Keratinocyte (primary cell): ENCODE measurements around the gene PLS3. TPM values are rescaled to one million over a fixed set of nuclear protein-coding genes. Genes with fewer than 3 reads are reported as not detected.

Experiments used
- DNase-seq: peaks from one replicate; pipeline ENCODE4 v3.0.0-alpha.2; 2011; ENCODE audit warnings: low read depth, missing footprints, low spot score
- FAIRE-seq: peaks from 2 replicates; lab custom pipeline; 2011; peaks lifted over from hg19 to GRCh38; lab: Jason Lieb, UNC
- H2AFZ ChIP-seq: 2 replicates; pipeline ENCODE4 v1.6.0; 2012; ENCODE audit warnings: low read length, control low read depth, inconsistent platforms; ENCODE audit not compliant: control insufficient read depth
- H3K27ac ChIP-seq: 2 replicates; pipeline ENCODE4 v1.5.1; 2011; ENCODE audit warnings: low read length; ENCODE audit not compliant: control insufficient read depth, insufficient read depth
- H3K27me3 ChIP-seq: 3 replicates; pipeline ENCODE4 v1.6.0; 2011; ENCODE audit warnings: low read length; ENCODE audit not compliant: control insufficient read depth, insufficient read depth; ENCODE audit errors: extremely low read depth
- H3K36me3 ChIP-seq, 2 experiments: 2 replicates in 1 of 2; 3 replicates in 1 of 2; pipeline ENCODE4 v1.5.1; 2011; ENCODE audit warnings: low read length in 2 of 2, mild to moderate bottlenecking in 1 of 2; ENCODE audit not compliant: control insufficient read depth in 2 of 2, insufficient read depth in 2 of 2; ENCODE audit errors: extremely low read depth in 1 of 2
- H3K4me1 ChIP-seq: 3 replicates; pipeline ENCODE4 v1.5.1; 2011; ENCODE audit warnings: low read length; ENCODE audit not compliant: control insufficient read depth, insufficient read depth; ENCODE audit errors: extremely low read depth
- H3K4me2 ChIP-seq: 3 replicates; pipeline ENCODE4 v1.6.0; 2011; ENCODE audit warnings: low read depth, low read length; ENCODE audit not compliant: control insufficient read depth, insufficient read depth; ENCODE audit errors: extremely low read depth
- H3K4me3 ChIP-seq, 3 experiments: fragments of 200-600 bp in 1 of 3; sonication (generic) in 1 of 3; 2 replicates in 2 of 3; 3 replicates in 1 of 3; pipeline ENCODE4 v1.5.1; 2011 to 2016; ENCODE audit warnings: low read length in 3 of 3, mild to moderate bottlenecking in 3 of 3, control low read depth in 2 of 3, inconsistent platforms in 1 of 3, low read depth in 1 of 3, mixed read lengths in 1 of 3, mixed run types in 1 of 3, moderate library complexity in 1 of 3; ENCODE audit not compliant: control insufficient read depth in 2 of 3, insufficient read depth in 2 of 3; ENCODE audit errors: extremely low read depth in 1 of 3
- H3K79me2 ChIP-seq: 2 replicates; pipeline ENCODE4 v1.6.0; 2012; ENCODE audit warnings: low read length; ENCODE audit not compliant: control insufficient read depth, insufficient read depth
- H3K9ac ChIP-seq: 3 replicates; pipeline ENCODE4 v1.6.0; 2011; ENCODE audit warnings: low read length; ENCODE audit not compliant: control insufficient read depth, insufficient read depth; ENCODE audit errors: extremely low read depth
- H3K9me1 ChIP-seq: 3 replicates; pipeline ENCODE4 v1.6.0; 2011; ENCODE audit warnings: low read length; ENCODE audit not compliant: control insufficient read depth, insufficient read depth; ENCODE audit errors: extremely low read depth
- H3K9me3 ChIP-seq: 2 replicates; pipeline ENCODE4 v1.5.1; 2012; ENCODE audit warnings: low read depth, low read length; ENCODE audit not compliant: control insufficient read depth
- H4K20me1 ChIP-seq: 3 replicates; pipeline ENCODE4 v1.6.0; 2011; ENCODE audit warnings: low read length; ENCODE audit not compliant: control insufficient read depth, insufficient read depth; ENCODE audit errors: extremely low read depth
- EZH2 ChIP-seq: IDR thresholded peaks from one replicate; pipeline ENCODE4 v1.6.1; 2012; ENCODE audit warnings: inconsistent platforms, mild to moderate bottlenecking, low read length, moderate library complexity
- dilution Hi-C: fragments of 300-500 bp; cut with MboI; formaldehyde crosslinking; loops from one replicate; pipeline ENCODE4 v1.7.0; 2020; ENCODE audit warnings: low sequenced_read_pairs; ENCODE audit not compliant: extremely low pct_ligation_motif_present
- polyA plus RNA-seq, 5 experiments: library from polyadenylated mRNA; depleted of rRNA in 3 of 5; stranded (reverse) in 3 of 5; stranded (forward) in 1 of 5; unstranded in 1 of 5; fragments of >200 nt; gene quantifications; 1 replicate in 1 of 5; 2 replicates in 3 of 5; 3 replicates in 1 of 5; pipeline versions ENCODE4 v1.2.1 to v1.2.3, GENCODE V29; 2011 to 2012; ENCODE audit warnings: missing spikeins in 2 of 5, low read depth in 1 of 5, low replicate concordance in 1 of 5
- TF ChIP-seq, protein P1 (sequence below), 3 experiments: IDR thresholded peaks in 1 of 3; conservative IDR thresholded peaks in 1 of 3; optimal IDR thresholded peaks in 1 of 3; 2 replicates in 2 of 3; 3 replicates in 1 of 3; pipeline versions ENCODE3 to v1.5.1; 2011; ENCODE audit warnings: low read length in 3 of 3, mild to moderate bottlenecking in 3 of 3, moderate library complexity in 2 of 3, control low read depth in 1 of 3, inconsistent platforms in 1 of 3; ENCODE audit not compliant: insufficient read depth in 2 of 3; ENCODE audit errors: extremely low read depth in 1 of 3

PLS3 gene
- polyA plus RNA-seq, 1 donor (not counting 4 experiments of a cell fraction or from before 2014, with no cell fraction given), result 457 TPM

DNA sequence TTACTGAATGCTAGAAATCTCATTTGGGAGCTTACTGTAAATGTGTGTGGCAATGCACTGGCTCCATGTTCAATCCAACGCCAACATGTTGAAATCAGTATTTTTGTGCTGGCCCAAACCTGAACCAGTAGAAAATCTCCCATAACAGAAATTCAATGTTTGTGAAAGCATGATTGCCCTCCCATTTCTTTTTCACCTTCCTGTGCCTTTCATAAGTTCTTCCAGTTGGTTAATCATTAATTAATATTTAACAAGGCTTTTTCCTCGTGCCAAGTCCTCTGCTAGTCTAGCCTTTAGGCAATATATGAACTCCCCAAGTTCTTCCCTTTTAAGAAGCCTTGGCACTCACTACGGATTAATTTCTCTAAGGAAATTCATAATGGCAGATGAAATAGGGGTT, 1.3 kb upstream of the PLS3 start:
- no peaks in the 10 kb centered on the region for H3K9me3 ChIP-seq
- H3K36me3 ChIP-seq, result no peaks in the 10 kb centered on the region
- H3K4me3 ChIP-seq, result peak overlapping the region in 1 of 3 experiments; percentile 2
- peak overlapping the region; percentile 88 for H3K27ac ChIP-seq
- peak overlapping the region; percentile 76 for H3K4me2 ChIP-seq
- dilution Hi-C loops, result no loop called here
- H3K4me1 ChIP-seq, result peaks cover 18% of the 10 kb centered on the region
- H3K79me2 ChIP-seq, result peaks cover 33% of the 10 kb centered on the region
- H3K9me1 ChIP-seq, result no peaks in the 10 kb centered on the region
- no peaks in the 10 kb centered on the region for H4K20me1 ChIP-seq
- H3K27me3 ChIP-seq, result peaks cover 30% of the 10 kb centered on the region
- FAIRE-seq (no peak), DNase-seq (no peak)
- no peak overlapping the region for H2AFZ ChIP-seq
- no peak for TF ChIP-seq EZH2
- TF ChIP-seq, protein P1, sequence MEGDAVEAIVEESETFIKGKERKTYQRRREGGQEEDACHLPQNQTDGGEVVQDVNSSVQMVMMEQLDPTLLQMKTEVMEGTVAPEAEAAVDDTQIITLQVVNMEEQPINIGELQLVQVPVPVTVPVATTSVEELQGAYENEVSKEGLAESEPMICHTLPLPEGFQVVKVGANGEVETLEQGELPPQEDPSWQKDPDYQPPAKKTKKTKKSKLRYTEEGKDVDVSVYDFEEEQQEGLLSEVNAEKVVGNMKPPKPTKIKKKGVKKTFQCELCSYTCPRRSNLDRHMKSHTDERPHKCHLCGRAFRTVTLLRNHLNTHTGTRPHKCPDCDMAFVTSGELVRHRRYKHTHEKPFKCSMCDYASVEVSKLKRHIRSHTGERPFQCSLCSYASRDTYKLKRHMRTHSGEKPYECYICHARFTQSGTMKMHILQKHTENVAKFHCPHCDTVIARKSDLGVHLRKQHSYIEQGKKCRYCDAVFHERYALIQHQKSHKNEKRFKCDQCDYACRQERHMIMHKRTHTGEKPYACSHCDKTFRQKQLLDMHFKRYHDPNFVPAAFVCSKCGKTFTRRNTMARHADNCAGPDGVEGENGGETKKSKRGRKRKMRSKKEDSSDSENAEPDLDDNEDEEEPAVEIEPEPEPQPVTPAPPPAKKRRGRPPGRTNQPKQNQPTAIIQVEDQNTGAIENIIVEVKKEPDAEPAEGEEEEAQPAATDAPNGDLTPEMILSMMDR (optimal IDR thresholded peaks at IDR 0.05 in 1 of 3, IDR thresholded peaks at IDR 0.05 in 1 of 3, conservative IDR thresholded peaks at IDR 0.05 in 1 of 3; ENCODE audit: extremely low read depth in 1 of 3, insufficient read depth in 2 of 3, low read length in 3 of 3), result no peak
- peak overlapping the region; percentile 1 for H3K9ac ChIP-seq

DNA sequence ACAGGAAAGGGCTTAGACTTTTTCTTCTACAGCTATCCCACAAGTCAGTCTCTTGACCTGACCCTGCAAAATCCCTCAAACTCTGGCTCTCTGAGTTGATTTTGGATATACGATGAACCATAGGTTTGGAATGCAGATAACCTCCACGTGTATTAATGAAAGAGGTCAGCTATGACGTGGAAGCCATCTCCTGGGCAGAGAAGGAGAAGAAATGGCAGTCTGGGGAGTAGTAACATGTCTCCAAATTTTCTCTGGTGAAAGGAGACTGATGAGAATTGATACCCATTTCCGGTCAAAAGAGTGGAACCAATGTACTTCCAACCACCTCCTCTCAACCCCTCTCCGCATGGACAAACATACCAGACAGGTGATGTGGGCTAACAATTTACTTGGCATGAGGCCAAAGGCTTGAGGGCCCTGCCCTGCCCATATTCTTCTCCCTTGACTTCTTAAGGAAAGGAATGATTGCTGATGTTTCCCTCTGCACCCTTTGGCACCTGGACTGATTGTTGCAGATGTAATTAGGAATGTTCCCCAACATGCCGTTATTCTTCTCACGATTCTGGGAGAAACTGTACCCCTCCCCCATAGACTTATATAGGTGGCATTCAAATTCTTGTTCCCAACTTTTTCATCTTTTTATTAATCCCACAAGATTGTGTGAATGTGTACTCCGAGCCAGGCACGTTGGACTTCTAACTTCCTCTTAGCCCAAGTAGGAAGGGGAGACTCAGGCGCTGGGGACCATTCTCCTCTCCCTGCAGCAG, 580 bp upstream of the PLS3 start:
- H3K4me3 ChIP-seq, result peak overlapping the region; percentile 62 to 81 (median 80)
- H3K27ac ChIP-seq, result peak overlapping the region; percentile 88
- dilution Hi-C loops, result no loop called here
- peaks cover 20% of the 10 kb centered on the region for H3K4me1 ChIP-seq
- H3K9ac ChIP-seq, result peak overlapping the region; percentile 93
- H2AFZ ChIP-seq, result no peak overlapping the region
- no peaks in the 10 kb centered on the region for H3K9me3 ChIP-seq
- H3K36me3 ChIP-seq, result no peaks in the 10 kb centered on the region
- TF ChIP-seq, protein P1 (optimal IDR thresholded peaks at IDR 0.05 in 1 of 3, IDR thresholded peaks at IDR 0.05 in 1 of 3, conservative IDR thresholded peaks at IDR 0.05 in 1 of 3; ENCODE audit: extremely low read depth in 1 of 3, insufficient read depth in 2 of 3, low read length in 3 of 3), result no peak
- DNase-seq, result peak; percentile 65
- H3K9me1 ChIP-seq, result no peaks in the 10 kb centered on the region
- no peaks in the 10 kb centered on the region for H4K20me1 ChIP-seq
- peak overlapping the region; percentile 76 for H3K4me2 ChIP-seq
- peak; percentile 92 for FAIRE-seq
- H3K27me3 ChIP-seq, result peaks cover 30% of the 10 kb centered on the region
- peaks cover 40% of the 10 kb centered on the region for H3K79me2 ChIP-seq
